ENCODE results near the gene SLC35A1. TPM values are rescaled to one million over a fixed set of nuclear protein-coding genes. Genes with fewer than 3 reads are reported as not detected.
"Not testable (repeated sequence)": the region's sequence is repeated elsewhere in the genome, so short reads cannot be mapped to it uniquely, and the experiment has no call there.

SLC35A1 gene
- polyA plus RNA-seq, 1 donor from 2014 or later = 76.1 TPM

GRCh38 chr6:87484491-87484890 lies 11.7 kb downstream of the SLC35A1 start:
- TF ChIP-seq EZH2 (IDR thresholded peaks at IDR 0.05; ENCODE audit: borderline replicate concordance, insufficient read depth, low read length, poor library complexity, severe bottlenecking) (no peak), TAF1 (IDR thresholded peaks at IDR 0.05; ENCODE audit: low read depth) (no peak), MXI1 (conservative IDR thresholded peaks at IDR 0.05; ENCODE audit: poor library complexity, severe bottlenecking) (no peak), SMC3 (conservative IDR thresholded peaks at IDR 0.05; ENCODE audit: poor library complexity) (no peak), REST (IDR thresholded peaks at IDR 0.05; ENCODE audit: borderline replicate concordance) (no peak)
- Histone ChIP-seq H3K9ac (ENCODE audit: low read length) (no peak overlapping the region), H3K27me3 (ENCODE audit: insufficient read depth, low read depth, low read length) (no peaks in the 10 kb centered on the region), H3K27ac (ENCODE audit: low read length) (no peak overlapping the region), H3K36me3 (ENCODE audit: insufficient read depth, low read length) (no peaks in the 10 kb centered on the region), H3F3A (ENCODE audit: insufficient read depth, low read length, poor library complexity, severe bottlenecking) (no peaks in the 10 kb centered on the region), H3K4me3 (ENCODE audit: low read length) (no peak overlapping the region), H3K79me2 (replicated peaks; ENCODE audit: insufficient read depth, low read length) (no peaks in the 10 kb centered on the region), H4K20me1 (ENCODE audit: insufficient read depth) (no peaks in the 10 kb centered on the region), H3K4me2 (ENCODE audit: low read length) (no peak overlapping the region), H3K9me3 (ENCODE audit: low read length) (no peaks in the 10 kb centered on the region), H2AFZ (ENCODE audit: low read depth, low read length) (no peak overlapping the region), H3K9me2 (ENCODE audit: insufficient read depth, low read length) (no peaks in the 10 kb centered on the region)

- TF ChIP-seq TAF1 (IDR thresholded peaks at IDR 0.05; ENCODE audit: low read depth) (no peak), MXI1 (conservative IDR thresholded peaks at IDR 0.05; ENCODE audit: poor library complexity, severe bottlenecking) (no peak), REST (IDR thresholded peaks at IDR 0.05; ENCODE audit: borderline replicate concordance) (no peak), SMC3 (conservative IDR thresholded peaks at IDR 0.05; ENCODE audit: poor library complexity) (no peak), EP300 (conservative IDR thresholded peaks at IDR 0.05; ENCODE audit: poor library complexity, severe bottlenecking) (no peak), EZH2 (IDR thresholded peaks at IDR 0.05; ENCODE audit: borderline replicate concordance, insufficient read depth, low read length, poor library complexity, severe bottlenecking) (no peak), CTCF (IDR thresholded peaks at IDR 0.05; ENCODE audit: poor library complexity, severe bottlenecking) (no peak), RAD21 (conservative IDR thresholded peaks at IDR 0.05) (no peak), POLR2AphosphoS5 (IDR thresholded peaks at IDR 0.05) (no peak)
Measured at GRCh38 chr6:87487555-87487954, 14.8 kb downstream of the SLC35A1 start.

GRCh38 chr6:87489326-87489725 lies 16.6 kb downstream of the SLC35A1 start:
- H3K79me2 ChIP-seq (replicated peaks; ENCODE audit: insufficient read depth, low read length); H3K27ac ChIP-seq (ENCODE audit: low read length): not testable (repeated sequence)

More at GRCh38 chr6:87487555-87487954, 14.8 kb downstream of the SLC35A1 start:
- Histone ChIP-seq H3K9me3 (ENCODE audit: low read length) (no peaks in the 10 kb centered on the region), H3K79me2 (replicated peaks; ENCODE audit: insufficient read depth, low read length) (no peaks in the 10 kb centered on the region), H3K27me3 (ENCODE audit: insufficient read depth, low read depth, low read length) (no peaks in the 10 kb centered on the region), H3F3A (ENCODE audit: insufficient read depth, low read length, poor library complexity, severe bottlenecking) (no peaks in the 10 kb centered on the region), H3K4me3 (ENCODE audit: low read length) (no peak overlapping the region), H4K20me1 (ENCODE audit: insufficient read depth) (no peaks in the 10 kb centered on the region), H3K9me2 (ENCODE audit: insufficient read depth, low read length) (no peaks in the 10 kb centered on the region), H3K27ac (ENCODE audit: low read length) (no peak overlapping the region), H3K9ac (ENCODE audit: low read length) (no peak overlapping the region), H2AFZ (ENCODE audit: low read depth, low read length) (no peak overlapping the region), H3K36me3 (ENCODE audit: insufficient read depth, low read length) (no peaks in the 10 kb centered on the region), H3K4me2 (ENCODE audit: low read length) (no peak overlapping the region)

More at GRCh38 chr6:87489326-87489725, 16.6 kb downstream of the SLC35A1 start:
- H3K9me2 ChIP-seq (ENCODE audit: insufficient read depth, low read length); H3K27me3 ChIP-seq (ENCODE audit: insufficient read depth, low read depth, low read length); H2AFZ ChIP-seq (ENCODE audit: low read depth, low read length); H3K9me3 ChIP-seq (ENCODE audit: low read length); H3K4me3 ChIP-seq (ENCODE audit: low read length); H3K36me3 ChIP-seq (ENCODE audit: insufficient read depth, low read length); H4K20me1 ChIP-seq (ENCODE audit: insufficient read depth); H3K9ac ChIP-seq (ENCODE audit: low read length); H3F3A ChIP-seq (ENCODE audit: insufficient read depth, low read length, poor library complexity, severe bottlenecking); H3K4me2 ChIP-seq (ENCODE audit: low read length): not testable (repeated sequence)
